Activated CD8-positive, alpha-beta T cell treated with anti-CD3 and anti-CD28 coated beads for 36 hours (primary cell): ENCODE measurements around the gene PCDHGC5. TPM values are rescaled to one million over a fixed set of nuclear protein-coding genes. Genes with fewer than 3 reads are reported as not detected.

ENCODE experiments used
- ATAC-seq: fragments of 200-7000 bp; cut with Tn5 transposase; one replicate; pipeline ENCODE4 v1.10.0; 2021; ENCODE audit warnings: mild to moderate bottlenecking, moderate library complexity
- CTCF ChIA-PET: fragments of 350-600 bp; sonication (Branson Sonifier 250); formaldehyde crosslinking; loops from one replicate; lab custom pipeline; 2021; ENCODE audit warnings: antibody characterized with exemption; lab: Charles Lee
- POLR2A ChIA-PET: fragments of 350-600 bp; sonication (Branson Sonifier 250); formaldehyde crosslinking; loops from one replicate; lab custom pipeline; 2021; ENCODE audit warnings: antibody characterized with exemption; lab: Charles Lee
- DNase-seq: peaks from one replicate; pipeline ENCODE4 v3.0.0-alpha.2; 2020
- H3K27ac Mint-ChIP-seq: one replicate; pipeline ENCODE4 v1.8.0; 2021; ENCODE audit warnings: mild to moderate bottlenecking, mixed read lengths
- H3K27me3 Mint-ChIP-seq: one replicate; pipeline ENCODE4 v1.8.0; 2021; ENCODE audit warnings: mixed read lengths
- H3K36me3 Mint-ChIP-seq: one replicate; pipeline ENCODE4 v1.8.0; 2021; ENCODE audit warnings: low read depth, mixed read lengths
- H3K4me1 Mint-ChIP-seq: one replicate; pipeline ENCODE4 v1.8.0; 2021; ENCODE audit warnings: low read depth, mixed read lengths
- H3K4me3 Mint-ChIP-seq: one replicate; pipeline ENCODE4 v1.8.0; 2021; ENCODE audit warnings: mild to moderate bottlenecking, moderate library complexity, mixed read lengths
- H3K9me3 Mint-ChIP-seq: one replicate; pipeline ENCODE4 v1.8.0; 2021; ENCODE audit warnings: mixed read lengths
- CTCF ChIP-seq: fragments of 200-600 bp; IDR thresholded peaks from one replicate; pipeline ENCODE4 v1.8.0; 2022; ENCODE audit warnings: antibody characterized with exemption, mild to moderate bottlenecking
- intact Hi-C: fragments of 100-400 bp; cut with micrococcal nuclease; formaldehyde crosslinking; loops from one replicate; pipeline ENCODE4 v1.10.0; 2022
- total RNA-seq, 2 experiments: library from RNA; stranded (reverse); gene quantifications; one replicate each; pipeline ENCODE4 v1.2.3, GENCODE V29; 2021

Gene PCDHGC5
- total RNA-seq, 2 experiments from 2014 or later = not detected

- CTCF ChIA-PET = interaction anchor here (0.9 to 1.4 kb wide), 2 partner anchors 35 to 46 kb away, joined by 3 to 4 read pairs; partner anchors contain the start of gene PCDHGA12
- DNase-seq (no peak), ATAC-seq (no peak)
- Mint-ChIP-seq H3K4me1 (no peaks in the 10 kb centered on the region), H3K36me3 (no peaks in the 10 kb centered on the region), H3K27me3 (peaks cover 17% of the 10 kb centered on the region), H3K4me3 (no peak overlapping the region), H3K27ac (no peak overlapping the region), H3K9me3 (peaks cover 3% of the 10 kb centered on the region)
- intact Hi-C loops = no loop called here
- POLR2A ChIA-PET = no interaction called here
- no peak for TF ChIP-seq CTCF
Measured at GRCh38 chr5:141465351-141465750, 23.5 kb upstream of the PCDHGC5 start.

GRCh38 chr5:141475625-141476131 lies 13.2 kb upstream of the PCDHGC5 start, which contains the start of gene PCDHGC3:
TSS of gene PCDHGC3 (plus strand) at chr5:141475966. CDS start at chr5:141476117, 151 bp downstream.
- DNase-seq (peak; percentile 69), ATAC-seq (peak; percentile 91)
- H3K36me3 Mint-ChIP-seq = no peaks in the 10 kb centered on the region
- intact Hi-C loops = no loop called here
- peaks cover 25% of the 10 kb centered on the region for H3K4me1 Mint-ChIP-seq
- H3K27ac Mint-ChIP-seq = no peak within 1 kb of the TSS
- H3K4me3 Mint-ChIP-seq = peak within 1 kb of the TSS; percentile 77
- H3K9me3 Mint-ChIP-seq = no peaks in the 10 kb centered on the region
- ChIA-PET CTCF (interaction anchor here (0.6 to 4.7 kb wide), 13 partner anchors 10 to 106 kb away, joined by 3 to 28 read pairs (median 6); partner anchors contain the start of genes PCDHGA10, PCDHGA11, PCDHGB3 and PCDHGB5), POLR2A (interaction anchor here (0.5 kb wide), 1 partner anchor 829 kb away, joined by 3 read pairs; no protein-coding TSS in a partner anchor)
- H3K27me3 Mint-ChIP-seq = peaks cover 52% of the 10 kb centered on the region
- TF ChIP-seq CTCF = peak; percentile 24

- DNase-seq = peak; percentile 18
- Mint-ChIP-seq H3K9me3 (no peaks in the 10 kb centered on the region), H3K36me3 (no peaks in the 10 kb centered on the region), H3K4me1 (peaks cover 25% of the 10 kb centered on the region), H3K27me3 (peaks cover 55% of the 10 kb centered on the region), H3K27ac (no peak overlapping the region), H3K4me3 (peak overlapping the region; percentile 77)
- no peak for TF ChIP-seq CTCF
- POLR2A ChIA-PET = interaction anchor here (0.5 kb wide), 1 partner anchor 830 kb away, joined by 3 read pairs; no protein-coding TSS in a partner anchor
- CTCF ChIA-PET = interaction anchor here (0.9 to 4.7 kb wide), 7 partner anchors 9 to 106 kb away, joined by 3 to 28 read pairs (median 9); partner anchors contain the start of genes PCDHGA10 and PCDHGB3
- no peak for ATAC-seq
- intact Hi-C loops = no loop called here
Measured at GRCh38 chr5:141476132-141476911, 12.6 kb upstream of the PCDHGC5 start.

GRCh38 chr5:141477044-141477575 lies 11.8 kb upstream of the PCDHGC5 start:
- no peaks in the 10 kb centered on the region for H3K36me3 Mint-ChIP-seq
- ATAC-seq (no peak), DNase-seq (no peak)
- peaks cover 25% of the 10 kb centered on the region for H3K4me1 Mint-ChIP-seq
- H3K27me3 Mint-ChIP-seq = peaks cover 56% of the 10 kb centered on the region
- intact Hi-C loops = no loop called here
- peak overlapping the region; percentile 77 for H3K4me3 Mint-ChIP-seq
- no peak for TF ChIP-seq CTCF
- H3K9me3 Mint-ChIP-seq = no peaks in the 10 kb centered on the region
- no peak overlapping the region for H3K27ac Mint-ChIP-seq
- ChIA-PET CTCF (interaction anchor here (0.8 to 4.7 kb wide), 6 partner anchors 12 to 87 kb away, joined by 3 to 28 read pairs (median 6); no protein-coding TSS in a partner anchor), POLR2A (interaction anchor here (1.2 kb wide), 1 partner anchor 37 kb away, joined by 5 read pairs; no protein-coding TSS in a partner anchor)
